Esophagus muscularis mucosa (tissue), 4 donors: ENCODE data around the gene MSANTD2. TPM values are rescaled to one million over a fixed set of nuclear protein-coding genes. Genes with fewer than 3 reads are reported as not detected.

ENCODE experiments used
- DNase-seq: peaks from one replicate; pipeline ENCODE4 v3.0.0-alpha.2; 2017; ENCODE audit errors: extremely low spot score
- H3K27ac ChIP-seq, 4 donors: fragments of 200-600 bp; sonication (generic); replicated peaks in 1 of 4; 1 replicate in 3 of 4; 2 replicates in 1 of 4; pipeline ENCODE4 v1.5.1; 2016 to 2019; ENCODE audit warnings: mild to moderate bottlenecking in 1 of 4
- H3K27me3 ChIP-seq, 4 donors: fragments of 200-600 bp; sonication (generic); one replicate each; pipeline versions ENCODE4 v1.5.1 to v1.6.0; 2016 to 2019
- H3K36me3 ChIP-seq, 4 donors: fragments of 200-600 bp; sonication (generic); one replicate each; pipeline ENCODE4 v1.5.1; 2016 to 2019
- H3K4me1 ChIP-seq, 4 donors: fragments of 200-600 bp; sonication (generic); one replicate each; pipeline ENCODE4 v1.5.1; 2016 to 2019
- H3K4me3 ChIP-seq, 4 donors: fragments of 200-600 bp; sonication (generic); 1 replicate in 2 of 4; 2 replicates in 2 of 4; pipeline ENCODE4 v1.5.1; 2016 to 2019; ENCODE audit warnings: mild to moderate bottlenecking in 4 of 4, moderate library complexity in 1 of 4
- H3K9me3 ChIP-seq, 4 donors: fragments of 200-600 bp; sonication (generic); 1 replicate in 3 of 4; 2 replicates in 1 of 4; pipeline ENCODE4 v1.5.1; 2016 to 2019
- EP300 ChIP-seq: sonication (generic); formaldehyde crosslinking; IDR thresholded peaks from one replicate; pipeline ENCODE4 v1.6.1; 2017; ENCODE audit warnings: antibody characterized with exemption
- POLR2A ChIP-seq: fragments of 450-650 bp; IDR thresholded peaks from one replicate; pipeline ENCODE4 v1.6.1; 2017; ENCODE audit warnings: antibody characterized with exemption, moderate library complexity, mild to moderate bottlenecking, low read depth
- POLR2AphosphoS5 ChIP-seq, 2 donors: sonication (generic); formaldehyde crosslinking; IDR thresholded peaks; one replicate each; pipeline ENCODE4 v1.6.1; 2017; ENCODE audit warnings: antibody characterized with exemption in 2 of 2
- WGBS: methylation state at CpG from one replicate; pipeline ENCODE4 v1.1.5; 2018; 5-methylcytosine and 5-hydroxymethylcytosine counted together
- intact Hi-C: fragments of 100-400 bp; cut with DNase I; formaldehyde crosslinking; loops from one replicate; pipeline ENCODE4 v1.15.1; 2023
- total RNA-seq, 4 donors: library from RNA; depleted of rRNA; stranded (reverse); fragments of >200 nt; gene quantifications; one replicate each; pipeline versions ENCODE4 v1.1.0 to v1.2.1, GENCODE V29; 2016
- TF ChIP-seq, protein P1 (sequence below), 3 experiments: fragments of 200-600 bp in 2 of 3; fragments of 450-650 bp in 1 of 3; sonication (generic) in 2 of 3; IDR thresholded peaks; one replicate each; pipeline ENCODE4 v1.5.1; 2017 to 2019; ENCODE audit warnings: antibody characterized with exemption in 3 of 3, mild to moderate bottlenecking in 2 of 3, moderate library complexity in 1 of 3

The MSANTD2 gene
- total RNA-seq, 4 donors from 2014 or later: 9.6 to 14.0 (median 12.1) TPM

DNA sequence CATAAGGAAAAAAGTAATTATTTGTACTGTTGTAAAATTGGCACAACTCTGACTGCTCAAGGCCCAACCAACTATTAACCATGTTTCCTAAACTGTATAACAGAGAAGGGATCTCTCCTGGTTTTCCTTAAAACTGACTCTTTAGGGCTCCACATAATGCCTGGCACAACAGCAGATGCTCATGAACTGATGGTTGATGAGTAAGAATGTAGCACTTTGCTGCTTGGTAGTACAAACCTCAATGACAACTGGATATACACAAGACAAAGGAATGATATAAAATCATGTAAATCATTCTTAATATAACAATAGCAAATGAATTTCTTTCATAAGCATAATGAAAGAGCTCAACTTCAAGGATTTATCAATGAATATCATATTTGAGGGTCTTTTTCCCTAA lies 11.7 kb downstream of the MSANTD2 start:
- Histone ChIP-seq H3K36me3 (no peaks in the 10 kb centered on the region), H3K9me3 (no peaks in the 10 kb centered on the region), H3K4me1 (peaks cover 0 to 21% (median 3%) of the 10 kb centered on the region in 4 donors), H3K27me3 (no peaks in the 10 kb centered on the region), H3K27ac (no peak overlapping the region), H3K4me3 (no peak overlapping the region)
- intact Hi-C loops: no loop called here
- no peak for DNase-seq
- TF ChIP-seq POLR2AphosphoS5 (IDR thresholded peaks at IDR 0.05) (no peak), EP300 (no peak), POLR2A (no peak)
- TF ChIP-seq, protein P1, sequence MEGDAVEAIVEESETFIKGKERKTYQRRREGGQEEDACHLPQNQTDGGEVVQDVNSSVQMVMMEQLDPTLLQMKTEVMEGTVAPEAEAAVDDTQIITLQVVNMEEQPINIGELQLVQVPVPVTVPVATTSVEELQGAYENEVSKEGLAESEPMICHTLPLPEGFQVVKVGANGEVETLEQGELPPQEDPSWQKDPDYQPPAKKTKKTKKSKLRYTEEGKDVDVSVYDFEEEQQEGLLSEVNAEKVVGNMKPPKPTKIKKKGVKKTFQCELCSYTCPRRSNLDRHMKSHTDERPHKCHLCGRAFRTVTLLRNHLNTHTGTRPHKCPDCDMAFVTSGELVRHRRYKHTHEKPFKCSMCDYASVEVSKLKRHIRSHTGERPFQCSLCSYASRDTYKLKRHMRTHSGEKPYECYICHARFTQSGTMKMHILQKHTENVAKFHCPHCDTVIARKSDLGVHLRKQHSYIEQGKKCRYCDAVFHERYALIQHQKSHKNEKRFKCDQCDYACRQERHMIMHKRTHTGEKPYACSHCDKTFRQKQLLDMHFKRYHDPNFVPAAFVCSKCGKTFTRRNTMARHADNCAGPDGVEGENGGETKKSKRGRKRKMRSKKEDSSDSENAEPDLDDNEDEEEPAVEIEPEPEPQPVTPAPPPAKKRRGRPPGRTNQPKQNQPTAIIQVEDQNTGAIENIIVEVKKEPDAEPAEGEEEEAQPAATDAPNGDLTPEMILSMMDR (IDR thresholded peaks at IDR 0.05): no peak

DNA sequence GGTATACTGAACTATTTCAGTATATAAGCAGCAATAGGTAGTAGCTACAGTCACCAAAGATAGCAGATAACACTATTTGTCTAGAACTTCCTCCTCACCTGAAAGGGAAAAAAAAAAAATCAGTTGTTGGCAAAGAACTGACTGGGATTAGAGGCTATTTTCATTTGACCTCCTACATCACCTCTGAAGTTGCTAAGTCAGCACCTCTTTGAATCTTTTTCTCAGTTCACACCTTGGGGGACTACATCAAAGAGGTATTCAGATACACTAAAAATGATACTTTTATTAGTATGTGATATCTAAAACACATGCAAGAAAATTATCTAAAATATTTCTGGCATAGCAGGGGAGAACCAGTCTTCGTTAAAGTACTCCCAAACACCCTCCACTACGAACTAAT lies 16.2 kb downstream of the MSANTD2 start:
- TF ChIP-seq, protein P1 (IDR thresholded peaks at IDR 0.05): no peak
- TF ChIP-seq POLR2AphosphoS5 (IDR thresholded peaks at IDR 0.05) (no peak), POLR2A (no peak), EP300 (no peak)
- Histone ChIP-seq H3K36me3 (no peaks in the 10 kb centered on the region), H3K4me1 (peaks cover 0 to 10% (median 2%) of the 10 kb centered on the region in 4 donors), H3K27me3 (no peaks in the 10 kb centered on the region), H3K9me3 (no peaks in the 10 kb centered on the region), H3K4me3 (no peak overlapping the region), H3K27ac (no peak overlapping the region)
- intact Hi-C loops: no loop called here
- no peak for DNase-seq
- 96% methylated on average over 2 of the region's 2 CpGs for WGBS

DNA sequence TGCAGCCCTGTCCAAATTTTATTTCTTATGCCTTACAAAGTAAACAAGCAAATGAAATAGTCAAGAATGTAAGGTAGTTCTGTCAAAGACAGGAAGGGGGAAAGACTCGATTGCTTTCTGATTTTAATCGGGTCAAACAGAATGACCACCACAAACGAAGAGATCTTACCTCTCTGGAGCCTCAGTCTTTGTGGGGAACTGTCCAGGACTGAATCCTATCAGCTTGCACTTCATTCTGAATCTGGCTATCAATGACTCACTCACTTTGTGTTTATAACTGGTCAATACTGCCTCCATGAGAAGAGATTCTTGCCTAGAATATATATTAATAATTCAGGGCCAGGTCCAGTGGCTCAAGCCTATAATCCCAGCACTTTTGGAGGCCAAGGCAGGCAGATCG lies 17.2 kb downstream of the MSANTD2 start:
- TF ChIP-seq, protein P1 (IDR thresholded peaks at IDR 0.05): no peak
- TF ChIP-seq POLR2AphosphoS5 (IDR thresholded peaks at IDR 0.05) (no peak), EP300 (no peak), POLR2A (no peak)
- no peaks in the 10 kb centered on the region for H3K36me3 ChIP-seq
- intact Hi-C loops: no loop called here
- no peak overlapping the region for H3K4me3 ChIP-seq
- H3K9me3 ChIP-seq: no peaks in the 10 kb centered on the region
- H3K4me1 ChIP-seq: peaks cover 0 to 13% (median 4%) of the 10 kb centered on the region in 4 donors
- no peak overlapping the region for H3K27ac ChIP-seq
- 81% methylated on average over 4 of the region's 4 CpGs for WGBS
- H3K27me3 ChIP-seq: no peaks in the 10 kb centered on the region
- no peak for DNase-seq

DNA sequence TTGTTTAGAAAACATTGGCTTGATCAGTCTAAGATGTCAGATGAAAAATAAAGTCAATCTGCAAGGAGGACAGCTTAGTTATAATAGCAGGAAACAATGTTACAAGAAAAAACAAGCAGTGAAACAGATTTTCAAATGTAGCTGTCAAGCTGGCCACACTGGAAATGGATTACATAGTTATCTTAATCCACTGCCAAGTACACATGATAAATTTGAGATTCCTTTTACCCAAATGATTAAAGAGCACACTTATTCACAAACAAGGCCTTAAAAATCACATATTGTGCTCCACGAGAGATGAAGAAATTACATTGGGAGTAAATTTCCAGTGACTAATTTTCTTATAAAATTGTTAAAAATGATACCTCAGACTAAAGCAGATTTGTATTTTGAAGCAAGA lies 20.6 kb downstream of the MSANTD2 start:
- H3K36me3 ChIP-seq: peaks cover 0 to 3% (median 1%) of the 10 kb centered on the region in 4 donors
- intact Hi-C loops: no loop called here
- WGBS: 48% methylated on average over 1 of the region's 1 CpG

DNA sequence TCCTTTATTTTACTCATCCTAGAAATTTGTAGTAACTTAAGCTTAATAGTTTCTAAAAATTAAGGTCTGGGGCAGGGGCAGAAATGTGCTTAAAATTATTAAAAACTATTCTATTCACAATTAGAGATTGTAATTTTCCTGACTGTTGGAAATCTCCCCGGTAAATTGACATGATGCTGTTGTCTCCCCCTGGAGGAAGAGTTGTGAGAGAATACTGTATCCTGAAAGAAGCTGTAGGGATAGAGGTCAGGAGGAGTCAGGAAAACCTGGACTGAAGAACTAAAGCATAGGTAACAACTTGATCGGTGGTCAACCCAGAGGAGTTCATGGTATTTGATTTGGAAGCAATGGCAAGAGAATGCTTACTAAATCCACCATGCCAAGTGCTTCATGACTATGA lies 21.9 kb downstream of the MSANTD2 start:
- no peaks in the 10 kb centered on the region for H3K27me3 ChIP-seq
- 87% methylated on average over 2 of the region's 2 CpGs for WGBS
- H3K9me3 ChIP-seq: no peaks in the 10 kb centered on the region
- TF ChIP-seq POLR2AphosphoS5 (IDR thresholded peaks at IDR 0.05) (no peak), POLR2A (no peak), EP300 (no peak)
- TF ChIP-seq, protein P1 (IDR thresholded peaks at IDR 0.05): no peak
- peaks cover 0 to 9% (median 4%) of the 10 kb centered on the region in 4 donors for H3K36me3 ChIP-seq
- DNase-seq: no peak
- no peak overlapping the region for H3K27ac ChIP-seq
- intact Hi-C loops: no loop called here
- H3K4me3 ChIP-seq: no peak overlapping the region
- peaks cover 0 to 8% (median 4%) of the 10 kb centered on the region in 4 donors for H3K4me1 ChIP-seq

More for the DNA sequence above, 20.6 kb downstream of the MSANTD2 start:
- DNase-seq: no peak
- Histone ChIP-seq H3K27ac (no peak overlapping the region), H3K27me3 (no peaks in the 10 kb centered on the region), H3K4me1 (peaks cover 0 to 8% (median 4%) of the 10 kb centered on the region in 4 donors), H3K4me3 (no peak overlapping the region), H3K9me3 (no peaks in the 10 kb centered on the region)
- TF ChIP-seq, protein P1 (IDR thresholded peaks at IDR 0.05): no peak
- no peak for TF ChIP-seq EP300
- no peak for TF ChIP-seq POLR2AphosphoS5 (IDR thresholded peaks at IDR 0.05)
- TF ChIP-seq POLR2A: no peak
